ENCODE data around the gene KCNB1. TPM values are rescaled to one million over a fixed set of nuclear protein-coding genes. Genes with fewer than 3 reads are reported as not detected.
A peak's percentile ranks its signal among the peaks of the same experiment; 100 is the strongest.

KCNB1 gene
- polyA plus RNA-seq, 1 experiment = 0.13 TPM

DNA sequence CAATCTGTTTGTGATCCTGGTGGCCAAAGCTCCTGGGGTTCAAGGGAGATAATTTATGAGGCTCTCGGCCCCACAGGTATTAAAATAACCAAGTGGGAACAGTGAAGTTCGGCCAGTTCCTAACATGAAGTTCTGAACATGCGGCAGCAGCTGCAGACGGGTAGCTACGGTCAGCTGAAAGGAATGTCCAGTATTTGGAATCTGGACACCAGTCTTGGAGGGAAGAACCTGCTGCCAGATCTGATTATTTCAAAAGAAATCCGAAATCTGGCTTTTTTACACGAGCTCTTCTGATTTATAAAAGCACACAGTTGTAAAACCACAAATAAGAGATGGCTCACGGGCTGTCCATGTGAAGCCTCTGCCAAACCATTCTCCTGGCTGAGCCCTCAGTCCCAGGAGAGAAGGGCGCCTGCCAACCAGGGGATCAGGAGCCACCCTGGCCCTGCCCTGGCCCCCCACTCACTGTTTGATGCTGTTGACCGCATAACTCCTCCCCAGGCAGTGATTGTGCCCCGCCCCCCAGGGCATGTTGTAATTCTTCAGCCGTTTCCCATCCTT lies 28.2 kb upstream of the KCNB1 start:
- no peak overlapping the region for H3K4me3 ChIP-seq (ENCODE audit: low read depth, low read length)
- peaks cover 5% of the 10 kb centered on the region; the same call in 1 of the 2 replicates for H3K27me3 ChIP-seq (ENCODE audit: control insufficient read depth, insufficient read depth, low read length)
- peak; percentile 90 for DNase-seq (ENCODE audit: low read depth)
- TF ChIP-seq, protein P1, sequence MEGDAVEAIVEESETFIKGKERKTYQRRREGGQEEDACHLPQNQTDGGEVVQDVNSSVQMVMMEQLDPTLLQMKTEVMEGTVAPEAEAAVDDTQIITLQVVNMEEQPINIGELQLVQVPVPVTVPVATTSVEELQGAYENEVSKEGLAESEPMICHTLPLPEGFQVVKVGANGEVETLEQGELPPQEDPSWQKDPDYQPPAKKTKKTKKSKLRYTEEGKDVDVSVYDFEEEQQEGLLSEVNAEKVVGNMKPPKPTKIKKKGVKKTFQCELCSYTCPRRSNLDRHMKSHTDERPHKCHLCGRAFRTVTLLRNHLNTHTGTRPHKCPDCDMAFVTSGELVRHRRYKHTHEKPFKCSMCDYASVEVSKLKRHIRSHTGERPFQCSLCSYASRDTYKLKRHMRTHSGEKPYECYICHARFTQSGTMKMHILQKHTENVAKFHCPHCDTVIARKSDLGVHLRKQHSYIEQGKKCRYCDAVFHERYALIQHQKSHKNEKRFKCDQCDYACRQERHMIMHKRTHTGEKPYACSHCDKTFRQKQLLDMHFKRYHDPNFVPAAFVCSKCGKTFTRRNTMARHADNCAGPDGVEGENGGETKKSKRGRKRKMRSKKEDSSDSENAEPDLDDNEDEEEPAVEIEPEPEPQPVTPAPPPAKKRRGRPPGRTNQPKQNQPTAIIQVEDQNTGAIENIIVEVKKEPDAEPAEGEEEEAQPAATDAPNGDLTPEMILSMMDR (IDR thresholded peaks at IDR 0.05; ENCODE audit: insufficient read depth, low read depth, low read length) = no peak
- H3K36me3 ChIP-seq (ENCODE audit: control insufficient read depth, insufficient read depth, low read length) = peaks cover 2% of the 10 kb centered on the region; the same call in 1 of the 2 replicates
- CTCF ChIA-PET = interaction anchor here (0.8 to 7.7 kb wide), 16 partner anchors 12 to 184 kb away, joined by 3 to 81 read pairs (median 4); partner anchors contain the start of gene KCNB1
- POLR2A ChIA-PET = interaction anchor here (0.5 to 1.0 kb wide), 3 partner anchors 165 to 333 kb away, joined by 3 to 5 read pairs (median 4); no protein-coding TSS in a partner anchor

DNA sequence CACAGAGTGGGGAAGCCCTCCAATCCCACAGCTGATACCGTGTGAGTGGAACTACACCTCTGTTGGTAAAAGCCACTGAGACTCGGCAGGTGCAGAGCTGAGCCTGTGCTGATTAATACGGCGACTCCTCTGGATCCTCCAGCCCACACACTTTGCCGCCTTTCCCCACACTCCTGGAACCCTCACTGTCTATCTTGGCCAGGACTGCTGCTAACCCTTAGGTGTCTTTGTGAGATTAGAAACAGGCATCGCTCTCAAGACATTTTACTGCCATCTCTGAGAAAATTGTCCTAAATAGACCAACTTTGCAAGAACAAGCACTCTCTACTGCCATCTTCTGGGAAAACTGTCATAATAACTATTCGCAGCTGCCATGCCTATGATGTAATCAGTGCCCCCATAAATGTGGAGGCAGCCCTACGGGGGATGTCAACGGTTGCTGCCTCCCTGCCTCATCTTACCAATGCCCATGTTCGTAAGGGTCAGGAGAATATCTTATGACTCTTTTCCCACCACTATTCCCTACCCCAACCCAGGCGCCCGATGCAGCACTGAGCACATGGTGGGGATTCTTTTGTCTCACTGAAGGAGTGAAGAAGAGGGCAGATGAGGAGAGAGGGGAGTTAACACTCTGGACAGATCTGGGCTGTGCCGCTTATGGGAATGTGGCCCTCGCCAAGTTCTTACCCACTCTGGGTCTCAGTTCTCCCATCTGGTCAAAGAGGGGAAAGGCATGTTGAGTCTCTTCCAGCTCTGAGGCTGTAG lies 26.1 kb upstream of the KCNB1 start:
- ChIA-PET POLR2A (no interaction called here), CTCF (interaction anchor here (0.6 to 7.7 kb wide), 28 partner anchors 9 to 183 kb away, joined by 3 to 81 read pairs (median 5); partner anchors contain the start of gene KCNB1)
- Histone ChIP-seq H3K36me3 (ENCODE audit: control insufficient read depth, insufficient read depth, low read length) (peaks cover 2% of the 10 kb centered on the region; the same call in 1 of the 2 replicates), H3K27me3 (ENCODE audit: control insufficient read depth, insufficient read depth, low read length) (peaks cover 5% of the 10 kb centered on the region; the same call in 1 of the 2 replicates), H3K4me3 (ENCODE audit: low read depth, low read length) (no peak overlapping the region)
- TF ChIP-seq, protein P1 (IDR thresholded peaks at IDR 0.05; ENCODE audit: insufficient read depth, low read depth, low read length) = peak; percentile 63
- DNase-seq (ENCODE audit: low read depth) = no peak

DNA sequence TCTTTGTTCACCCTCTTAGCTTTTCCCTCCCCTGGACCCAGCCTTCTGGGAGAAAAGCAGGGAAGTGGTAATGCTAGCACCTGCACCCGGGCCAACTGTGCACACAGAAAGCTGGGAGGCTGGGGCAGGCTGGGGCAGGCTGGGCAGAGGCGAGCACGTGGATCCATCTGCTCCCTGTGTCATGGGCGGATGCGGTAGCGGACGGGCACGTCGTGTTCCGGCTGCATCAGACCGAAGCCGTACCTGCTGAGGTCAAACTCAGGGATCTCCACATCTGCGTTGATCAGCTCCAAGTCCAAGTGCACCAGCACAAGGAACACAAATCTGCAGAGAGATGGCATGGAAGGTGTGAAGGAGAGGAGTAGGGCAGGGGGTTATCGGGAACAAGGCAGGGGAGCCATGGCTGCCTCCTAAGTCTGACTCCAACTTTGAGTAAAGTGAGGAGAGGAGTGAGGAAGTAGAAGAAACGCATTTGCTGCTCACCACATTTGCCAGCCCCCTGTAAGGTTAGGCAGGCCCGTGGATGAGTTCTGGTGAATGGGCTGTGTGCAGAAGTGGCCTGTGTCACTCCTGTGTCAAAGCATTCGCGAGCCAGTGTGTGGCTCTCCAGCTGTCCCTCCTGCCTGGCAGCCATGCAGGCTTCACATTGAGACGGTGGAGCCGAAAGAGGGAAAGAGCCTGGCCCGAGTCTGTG lies 25.4 kb upstream of the KCNB1 start:
- TF ChIP-seq, protein P1 (IDR thresholded peaks at IDR 0.05; ENCODE audit: insufficient read depth, low read depth, low read length) = no peak
- POLR2A ChIA-PET = no interaction called here

DNA sequence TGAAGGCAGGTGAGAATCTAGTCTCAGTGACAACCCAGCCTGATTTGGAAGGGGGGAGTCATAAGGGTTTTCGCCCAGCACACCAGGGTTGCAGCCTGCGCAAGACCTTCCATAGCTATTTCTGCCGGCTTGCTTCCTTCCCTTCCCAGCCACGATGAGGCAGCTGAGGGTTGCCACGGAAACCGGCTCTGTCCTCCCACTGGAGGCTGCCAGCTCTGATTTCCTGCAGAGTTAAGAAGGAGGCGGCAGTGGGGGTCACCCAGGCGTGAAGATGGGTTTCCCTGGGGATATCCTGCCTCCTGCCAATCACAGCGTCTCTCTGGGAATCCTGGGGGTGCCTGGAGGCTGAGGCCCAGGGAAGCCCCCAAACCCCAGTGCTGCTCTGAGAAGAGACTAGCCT lies 23.1 kb upstream of the KCNB1 start:
- peaks cover 5% of the 10 kb centered on the region; the same call in 1 of the 2 replicates for H3K27me3 ChIP-seq (ENCODE audit: control insufficient read depth, insufficient read depth, low read length)
- ChIA-PET POLR2A (interaction anchor here (0.7 kb wide), 1 partner anchor 144 kb away, joined by 10 read pairs; no protein-coding TSS in a partner anchor), CTCF (interaction anchor here (0.9 to 7.7 kb wide), 6 partner anchors 7 to 170 kb away, joined by 3 to 81 read pairs (median 18); partner anchors contain the start of gene KCNB1)
- DNase-seq (ENCODE audit: low read depth) = no peak
- no peak overlapping the region for H3K4me3 ChIP-seq (ENCODE audit: low read depth, low read length)
- peaks cover 2% of the 10 kb centered on the region; the same call in 1 of the 2 replicates for H3K36me3 ChIP-seq (ENCODE audit: control insufficient read depth, insufficient read depth, low read length)
- TF ChIP-seq, protein P1 (IDR thresholded peaks at IDR 0.05; ENCODE audit: insufficient read depth, low read depth, low read length) = no peak

More for the DNA sequence above, 25.4 kb upstream of the KCNB1 start:
- peaks cover 5% of the 10 kb centered on the region; the same call in 1 of the 2 replicates for H3K27me3 ChIP-seq (ENCODE audit: control insufficient read depth, insufficient read depth, low read length)
- DNase-seq (ENCODE audit: low read depth) = no peak
- CTCF ChIA-PET = interaction anchor here (0.6 to 7.7 kb wide), 20 partner anchors 9 to 182 kb away, joined by 3 to 81 read pairs (median 7); partner anchors contain the start of gene KCNB1
- no peak overlapping the region for H3K4me3 ChIP-seq (ENCODE audit: low read depth, low read length)
- peaks cover 2% of the 10 kb centered on the region; the same call in 1 of the 2 replicates for H3K36me3 ChIP-seq (ENCODE audit: control insufficient read depth, insufficient read depth, low read length)

Data from BJ (cell line).